Endothelial cell of umbilical vein (primary cell): ENCODE results near the gene ATOSB. TPM values are rescaled to one million over a fixed set of nuclear protein-coding genes. Genes with fewer than 3 reads are reported as not detected.

Source experiments
- BruUV-seq: library from RNA; stranded (reverse); fragments of 400-500 nt; replicated peaks from 2 replicates; lab custom pipeline; 2021; lab: Mats Ljungman, UMichigan
- CTCF ChIA-PET: fragments of 300-600, 350-600 bp; sonication (Branson Sonifier 250); formaldehyde crosslinking; loops from one replicate; lab custom pipeline; 2021; ENCODE audit warnings: antibody characterized with exemption, inconsistent platforms; lab: Charles Lee
- POLR2A ChIA-PET: fragments of 300-600, 350-600 bp; sonication (Branson Sonifier 250); formaldehyde crosslinking; loops from one replicate; lab custom pipeline; 2021; ENCODE audit warnings: antibody characterized with exemption, inconsistent platforms; lab: Charles Lee
- DNase-seq: peaks from one replicate; pipeline ENCODE4 v3.0.0-alpha.2; 2011; ENCODE audit warnings: low read depth, low spot score
- FAIRE-seq: peaks from 2 replicates; lab custom pipeline; 2011; peaks lifted over from hg19 to GRCh38; lab: Jason Lieb, UNC
- H2AFZ ChIP-seq: 2 replicates; pipeline ENCODE4 v1.6.0; 2012; ENCODE audit warnings: low read depth, low read length, control low read depth, inconsistent platforms
- H3K27ac ChIP-seq: 2 replicates; pipeline ENCODE4 v1.5.1; 2011; ENCODE audit warnings: low read depth, mild to moderate bottlenecking, control low read depth, low read length, moderate library complexity; ENCODE audit not compliant: insufficient read depth
- H3K27me3 ChIP-seq, 2 experiments: 2 replicates each; pipeline versions ENCODE4 v1.6.0 to v1.6.1; 2011; ENCODE audit warnings: low read length in 2 of 2, mixed read lengths in 1 of 2; ENCODE audit not compliant: control insufficient read depth in 2 of 2, insufficient read depth in 2 of 2
- H3K36me3 ChIP-seq, 2 experiments: 2 replicates in 1 of 2; 3 replicates in 1 of 2; pipeline ENCODE4 v1.5.1; 2011; ENCODE audit warnings: low read length in 2 of 2, mild to moderate bottlenecking in 1 of 2, moderate library complexity in 1 of 2; ENCODE audit not compliant: control insufficient read depth in 2 of 2, insufficient read depth in 2 of 2; ENCODE audit errors: extremely low read depth in 1 of 2
- H3K4me1 ChIP-seq: 3 replicates; pipeline ENCODE4 v1.5.1; 2011; ENCODE audit warnings: mild to moderate bottlenecking, low read length; ENCODE audit not compliant: control insufficient read depth, insufficient read depth; ENCODE audit errors: extremely low read depth
- H3K4me2 ChIP-seq: 2 replicates; pipeline ENCODE4 v1.6.1; 2011; ENCODE audit warnings: low read length, control low read depth, mixed read lengths; ENCODE audit not compliant: insufficient read depth
- H3K4me3 ChIP-seq, 3 experiments: fragments of 200-600 bp in 1 of 3; sonication (generic), shearing (Covaris generic) in 1 of 3; replicated peaks in 1 of 3; 2 replicates each; pipeline ENCODE4 v1.5.1; 2011 to 2016; ENCODE audit warnings: control low read depth in 3 of 3, low read length in 3 of 3, mild to moderate bottlenecking in 2 of 3, inconsistent platforms in 1 of 3, low read depth in 1 of 3, moderate library complexity in 1 of 3; ENCODE audit not compliant: insufficient read depth in 1 of 3
- H3K79me2 ChIP-seq: 2 replicates; pipeline ENCODE4 v1.6.0; 2012; ENCODE audit warnings: low read length, inconsistent platforms; ENCODE audit not compliant: control insufficient read depth, insufficient read depth
- H3K9ac ChIP-seq: replicated peaks from 2 replicates; pipeline ENCODE3; 2011; ENCODE audit warnings: low read length, control low read depth; ENCODE audit not compliant: insufficient read depth; ENCODE audit errors: extremely low read depth
- H3K9me1 ChIP-seq: replicated peaks from 3 replicates; pipeline ENCODE4 v1.6.0; 2011; ENCODE audit warnings: mild to moderate bottlenecking, low read length; ENCODE audit not compliant: control insufficient read depth, insufficient read depth; ENCODE audit errors: extremely low read depth
- H3K9me3 ChIP-seq: replicated peaks from 2 replicates; pipeline ENCODE4 v1.5.1; 2012; ENCODE audit warnings: low read length, inconsistent platforms; ENCODE audit not compliant: control insufficient read depth, insufficient read depth
- H4K20me1 ChIP-seq: replicated peaks from 2 replicates; pipeline ENCODE3; 2011; ENCODE audit warnings: mild to moderate bottlenecking, low read length; ENCODE audit not compliant: control insufficient read depth, insufficient read depth; ENCODE audit errors: extremely low read depth
- EZH2 ChIP-seq: IDR thresholded peaks from 2 replicates; pipeline ENCODE4 v1.6.1; 2012; ENCODE audit warnings: borderline replicate concordance, low read depth, mild to moderate bottlenecking, moderate library complexity, low read length, inconsistent platforms; ENCODE audit not compliant: severe bottlenecking
- FOS ChIP-seq: IDR thresholded peaks from 2 replicates; pipeline ENCODE4 v1.6.1; 2011; ENCODE audit warnings: mild to moderate bottlenecking, low read length, moderate library complexity, borderline replicate concordance; ENCODE audit not compliant: insufficient read depth
- GATA2 ChIP-seq: IDR thresholded peaks from 2 replicates; pipeline ENCODE4 v1.7.0; 2011; ENCODE audit warnings: low read depth, mild to moderate bottlenecking, moderate library complexity, mixed read lengths, low read length; ENCODE audit not compliant: insufficient read length, insufficient read depth
- MYC ChIP-seq: IDR thresholded peaks from one replicate; pipeline ENCODE4 v1.6.1; 2011; ENCODE audit warnings: mild to moderate bottlenecking, low read depth, low read length
- POLR2A ChIP-seq: IDR thresholded peaks from 2 replicates; pipeline ENCODE4 v1.6.1; 2012; ENCODE audit warnings: low read depth, mild to moderate bottlenecking, control low read depth, low read length
- POLR2AphosphoS5 ChIP-seq: IDR thresholded peaks from 2 replicates; pipeline ENCODE4 v1.6.1; 2012; ENCODE audit warnings: low read depth, mild to moderate bottlenecking, control low read depth, low read length, moderate library complexity; ENCODE audit not compliant: insufficient read depth
- dilution Hi-C: fragments of 300-500 bp; cut with MboI; formaldehyde crosslinking; loops from one replicate; pipeline ENCODE4 v1.15.0; 2019; ENCODE audit warnings: low sequenced_read_pairs; ENCODE audit not compliant: extremely low pct_ligation_motif_present
- intact Hi-C: fragments of 100-400 bp; cut with micrococcal nuclease; formaldehyde crosslinking; loops from one replicate; pipeline ENCODE4 v1.10.0; 2022
- polyA plus RNA-seq, 4 experiments: library from polyadenylated mRNA; depleted of rRNA in 3 of 4; stranded (reverse) in 3 of 4; unstranded in 1 of 4; fragments of >200 nt; gene quantifications; 2 replicates each; pipeline versions ENCODE4 v1.2.1 to v1.2.3, GENCODE V29; 2011 to 2012; ENCODE audit warnings: missing spikeins in 1 of 4
- total RNA-seq: library from RNA; stranded (reverse); gene quantifications from 2 replicates; pipeline ENCODE4 v1.2.3, GENCODE V29; 2021
- TF ChIP-seq, protein P1 (sequence below), 2 donors: IDR thresholded peaks; 1 replicate in 1 of 2; 2 replicates in 1 of 2; pipeline ENCODE4 v1.5.1; 2011; ENCODE audit warnings: low read length in 2 of 2, mild to moderate bottlenecking in 2 of 2, moderate library complexity in 2 of 2, control low read depth in 1 of 2, inconsistent platforms in 1 of 2, low read depth in 1 of 2; ENCODE audit not compliant: insufficient read depth in 1 of 2; ENCODE audit errors: extremely low read depth in 1 of 2
- TF ChIP-seq, protein P2 (sequence below): IDR thresholded peaks from 2 replicates; pipeline ENCODE4 v1.6.1; 2011; ENCODE audit not compliant: insufficient read depth, insufficient read length

ATOSB gene
- total and polyA plus RNA-seq, 2 donors (not counting 3 experiments of a cell fraction or from before 2014, with no cell fraction given) = 34.7 to 58.0 TPM

DNA sequence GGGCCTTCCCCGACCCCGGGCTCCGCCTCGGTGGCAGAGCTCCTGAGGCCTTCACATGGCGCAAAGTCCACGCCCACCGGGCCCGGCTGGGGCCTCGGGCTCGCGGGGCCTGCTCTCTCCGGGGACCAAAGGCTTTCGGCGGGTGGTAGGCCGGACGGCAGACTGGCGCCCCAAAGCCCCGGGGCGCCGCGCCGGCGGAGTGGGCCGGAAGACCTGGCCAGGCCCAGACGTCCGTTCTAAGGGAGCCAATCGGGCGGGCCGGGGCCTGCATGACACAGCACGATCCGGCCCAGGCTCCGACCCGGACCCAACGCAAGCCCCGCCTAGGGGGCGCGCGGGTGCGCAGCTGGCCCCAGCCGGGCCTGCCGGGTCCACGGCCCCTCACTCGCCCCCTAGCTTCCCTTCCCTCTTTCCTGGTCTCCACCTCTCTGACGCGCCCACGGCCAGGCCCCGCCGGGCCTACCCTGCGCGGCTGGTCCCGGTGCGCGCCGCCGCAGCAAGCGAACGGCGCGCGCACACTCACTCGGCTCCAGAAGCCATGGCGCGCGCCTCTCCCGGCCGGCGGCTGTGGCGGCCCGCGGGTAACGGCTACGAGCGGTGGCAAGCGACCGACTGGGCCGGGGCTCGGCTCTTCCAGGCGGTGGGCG lies 43.7 kb downstream of the ATOSB start:
- H2AFZ ChIP-seq = no peak overlapping the region
- no peak for FAIRE-seq
- peak; percentile 85 for DNase-seq
- no peaks in the 10 kb centered on the region for H3K27me3 ChIP-seq
- peak overlapping the region; percentile 99 for H3K9ac ChIP-seq
- POLR2A ChIA-PET = interaction anchor here (0.9 to 1.9 kb wide), 11 partner anchors 8 to 45 kb away, joined by 3 to 12 read pairs (median 4); partner anchors contain the start of genes ATOSB, FANCG, PIGO and STOML2
- H3K36me3 ChIP-seq = peaks cover 15 to 21% of the 10 kb centered on the region in 2 experiments
- dilution Hi-C loops = no loop called here
- intact Hi-C loops = loop anchor here (1.0 to 2.0 kb wide), 5 partner anchors 8 to 405 kb away; partner anchors contain the start of genes DNAJB5 and PIGO
- H4K20me1 ChIP-seq = peaks cover 13% of the 10 kb centered on the region
- TF ChIP-seq, protein P1, sequence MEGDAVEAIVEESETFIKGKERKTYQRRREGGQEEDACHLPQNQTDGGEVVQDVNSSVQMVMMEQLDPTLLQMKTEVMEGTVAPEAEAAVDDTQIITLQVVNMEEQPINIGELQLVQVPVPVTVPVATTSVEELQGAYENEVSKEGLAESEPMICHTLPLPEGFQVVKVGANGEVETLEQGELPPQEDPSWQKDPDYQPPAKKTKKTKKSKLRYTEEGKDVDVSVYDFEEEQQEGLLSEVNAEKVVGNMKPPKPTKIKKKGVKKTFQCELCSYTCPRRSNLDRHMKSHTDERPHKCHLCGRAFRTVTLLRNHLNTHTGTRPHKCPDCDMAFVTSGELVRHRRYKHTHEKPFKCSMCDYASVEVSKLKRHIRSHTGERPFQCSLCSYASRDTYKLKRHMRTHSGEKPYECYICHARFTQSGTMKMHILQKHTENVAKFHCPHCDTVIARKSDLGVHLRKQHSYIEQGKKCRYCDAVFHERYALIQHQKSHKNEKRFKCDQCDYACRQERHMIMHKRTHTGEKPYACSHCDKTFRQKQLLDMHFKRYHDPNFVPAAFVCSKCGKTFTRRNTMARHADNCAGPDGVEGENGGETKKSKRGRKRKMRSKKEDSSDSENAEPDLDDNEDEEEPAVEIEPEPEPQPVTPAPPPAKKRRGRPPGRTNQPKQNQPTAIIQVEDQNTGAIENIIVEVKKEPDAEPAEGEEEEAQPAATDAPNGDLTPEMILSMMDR (IDR thresholded peaks at IDR 0.05; ENCODE audit: extremely low read depth in 1 of 2, insufficient read depth in 1 of 2, low read depth in 1 of 2, low read length in 2 of 2) = peak; percentile 25 to 65
- peak; percentile 71 for TF ChIP-seq POLR2AphosphoS5
- TF ChIP-seq MYC = no peak
- TF ChIP-seq FOS = no peak
- no peak for TF ChIP-seq GATA2
- TF ChIP-seq, protein P2, sequence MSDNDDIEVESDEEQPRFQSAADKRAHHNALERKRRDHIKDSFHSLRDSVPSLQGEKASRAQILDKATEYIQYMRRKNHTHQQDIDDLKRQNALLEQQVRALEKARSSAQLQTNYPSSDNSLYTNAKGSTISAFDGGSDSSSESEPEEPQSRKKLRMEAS = peak; percentile 10
- TF ChIP-seq POLR2A = peak; percentile 51
- TF ChIP-seq EZH2 = no peak
- H3K9me3 ChIP-seq = no peaks in the 10 kb centered on the region
- peak overlapping the region; percentile 79 to 97 (median 96) for H3K4me3 ChIP-seq
- peak overlapping the region; percentile 95 for H3K27ac ChIP-seq
- peaks cover 55% of the 10 kb centered on the region for H3K79me2 ChIP-seq
- H3K4me1 ChIP-seq = peaks cover 29% of the 10 kb centered on the region
- H3K4me2 ChIP-seq = peak overlapping the region; percentile 98
- no peaks in the 10 kb centered on the region for H3K9me1 ChIP-seq
- CTCF ChIA-PET = interaction anchor here (0.6 to 2.6 kb wide), 13 partner anchors 8 to 1791 kb away, joined by 3 to 18 read pairs (median 6); partner anchors contain the start of genes FANCG and PIGO
- no TSS peak for BruUV-seq
